GM19463 (cell line): ENCODE data around the gene VPS35L.

ENCODE experiments used
- ATAC-seq: cut with Tn5 transposase; IDR thresholded peaks from one replicate; pipeline ENCODE4 v1.9.1; 2021; ENCODE audit warnings: mild to moderate bottlenecking, moderate library complexity; ENCODE audit not compliant: unreplicated experiment

VPS35L gene

DNA sequence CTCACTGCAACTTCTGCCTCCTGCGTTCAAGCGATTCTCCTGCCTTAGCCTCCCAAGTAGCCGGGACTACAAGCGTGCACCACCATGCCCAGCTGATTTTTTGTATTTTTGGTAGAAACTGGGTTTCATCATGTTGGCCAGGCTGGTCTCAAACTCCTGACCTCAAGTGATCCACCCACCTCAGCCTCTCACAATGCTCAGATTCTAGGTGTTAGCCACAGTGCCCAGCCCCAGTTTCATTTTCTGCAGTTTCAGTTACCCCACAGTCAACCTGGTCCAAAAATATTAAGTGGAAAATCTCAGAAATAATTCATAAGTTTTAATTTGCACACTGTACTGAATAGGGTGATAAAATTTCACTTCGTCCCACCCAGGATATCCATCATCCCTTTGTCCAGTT is 133.8 kb downstream of the VPS35L start:
- no peak for ATAC-seq

DNA sequence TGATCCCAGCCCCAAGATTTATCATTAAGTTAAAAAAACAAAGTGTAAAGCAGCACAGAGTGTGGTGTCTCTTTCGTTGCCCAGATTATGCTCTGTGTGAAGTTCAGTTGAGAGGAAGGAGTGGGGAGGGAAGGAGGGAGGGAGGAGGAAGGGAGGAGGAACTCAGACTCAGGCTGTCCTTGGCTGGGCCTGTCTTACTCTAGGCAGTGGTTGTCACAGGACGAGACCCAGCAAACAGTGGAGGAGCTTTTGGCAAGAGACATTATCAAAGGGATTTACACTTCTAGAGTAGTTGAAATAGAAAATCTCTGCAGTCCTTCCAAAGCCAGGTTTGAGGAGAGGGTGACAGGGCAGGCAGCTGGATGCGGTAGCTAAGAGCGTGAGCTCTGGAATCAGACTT is 134.7 kb downstream of the VPS35L start:
- no peak for ATAC-seq

DNA sequence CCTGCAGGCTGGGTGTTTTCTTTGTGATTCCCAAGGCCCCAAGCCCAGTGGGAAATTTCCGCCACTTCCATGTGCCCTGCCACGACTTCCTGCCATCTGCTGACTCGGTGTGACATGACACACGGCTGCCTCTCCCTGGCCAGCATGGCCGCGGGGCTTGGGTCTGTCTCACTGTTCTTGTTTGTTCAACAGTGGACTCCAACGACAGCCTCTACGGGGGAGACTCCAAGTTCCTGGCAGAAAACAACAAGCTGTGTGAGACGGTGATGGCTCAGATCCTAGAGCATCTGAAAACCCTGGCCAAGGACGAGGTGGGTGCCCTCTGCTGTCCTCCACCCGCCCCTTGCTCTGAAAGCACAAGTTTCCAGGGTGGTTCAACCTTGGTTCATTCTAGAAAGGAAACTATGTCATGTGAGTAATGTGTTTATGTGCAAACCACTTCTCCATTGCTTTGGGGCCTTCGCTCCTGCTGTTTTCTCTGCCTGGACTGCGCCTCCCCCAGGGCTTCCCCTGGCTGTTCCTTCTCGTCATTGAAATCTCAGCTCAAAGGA is 135.7 kb downstream of the VPS35L start:
- ATAC-seq: no peak

DNA sequence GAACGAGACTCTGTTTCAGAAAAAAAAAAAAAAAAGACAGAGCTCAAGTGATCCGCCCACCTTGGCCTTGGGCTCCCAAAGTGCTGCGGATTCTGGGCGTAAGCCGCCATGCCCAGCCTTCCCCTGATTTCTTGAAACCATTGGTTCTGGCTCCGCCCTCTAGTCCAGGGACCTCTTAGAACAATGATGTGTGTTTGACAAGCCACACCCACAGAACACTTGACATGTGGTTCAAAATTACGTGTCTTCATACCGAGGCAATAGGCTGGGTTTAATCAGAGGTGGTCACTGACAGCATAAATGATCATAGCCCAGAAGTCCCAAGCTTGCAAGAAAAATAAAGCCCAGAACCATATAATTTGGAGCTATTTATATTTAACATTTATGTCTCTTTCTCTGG is 139.5 kb downstream of the VPS35L start:
- no peak for ATAC-seq

DNA sequence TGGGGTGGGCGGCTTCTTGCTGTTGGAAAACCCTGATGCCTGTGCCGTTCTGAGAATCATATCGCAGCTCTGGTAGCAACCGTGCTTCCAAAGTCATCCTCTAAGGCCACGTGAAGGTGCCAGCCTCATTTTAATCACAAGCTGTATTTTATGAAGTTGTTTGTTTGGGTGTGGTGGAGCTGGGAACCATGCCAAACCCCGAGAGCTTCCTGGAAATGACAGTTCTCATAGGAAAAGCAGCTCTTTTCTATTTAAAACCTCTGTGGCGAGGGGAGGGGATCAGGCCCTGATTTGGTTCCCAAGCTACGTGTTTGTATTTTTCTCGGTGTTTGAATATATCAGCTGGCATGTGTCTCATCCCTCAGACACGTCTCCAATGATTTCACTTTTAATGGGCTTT is 140.8 kb downstream of the VPS35L start:
- no peak for ATAC-seq

DNA sequence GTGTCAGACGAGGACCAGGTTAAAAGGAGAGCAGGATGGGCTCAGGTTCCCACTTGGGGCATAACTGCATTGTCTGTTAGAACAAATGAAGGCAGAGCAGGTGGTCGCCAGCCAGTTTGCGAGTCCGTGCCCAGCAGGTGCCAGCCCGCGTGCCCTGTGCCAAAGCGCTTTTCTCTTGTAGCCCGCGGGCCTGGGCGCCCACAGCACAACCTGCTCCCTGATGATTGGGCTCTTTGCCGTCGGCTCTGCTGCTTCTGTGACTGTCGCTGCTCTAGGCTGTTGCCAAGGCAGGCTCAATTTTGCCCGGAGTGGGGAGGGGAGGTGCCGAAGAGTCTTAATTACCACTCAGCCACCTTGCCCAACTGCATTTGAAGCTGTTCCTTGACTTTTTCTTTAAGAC is 141.5 kb downstream of the VPS35L start:
- ATAC-seq: no peak

DNA sequence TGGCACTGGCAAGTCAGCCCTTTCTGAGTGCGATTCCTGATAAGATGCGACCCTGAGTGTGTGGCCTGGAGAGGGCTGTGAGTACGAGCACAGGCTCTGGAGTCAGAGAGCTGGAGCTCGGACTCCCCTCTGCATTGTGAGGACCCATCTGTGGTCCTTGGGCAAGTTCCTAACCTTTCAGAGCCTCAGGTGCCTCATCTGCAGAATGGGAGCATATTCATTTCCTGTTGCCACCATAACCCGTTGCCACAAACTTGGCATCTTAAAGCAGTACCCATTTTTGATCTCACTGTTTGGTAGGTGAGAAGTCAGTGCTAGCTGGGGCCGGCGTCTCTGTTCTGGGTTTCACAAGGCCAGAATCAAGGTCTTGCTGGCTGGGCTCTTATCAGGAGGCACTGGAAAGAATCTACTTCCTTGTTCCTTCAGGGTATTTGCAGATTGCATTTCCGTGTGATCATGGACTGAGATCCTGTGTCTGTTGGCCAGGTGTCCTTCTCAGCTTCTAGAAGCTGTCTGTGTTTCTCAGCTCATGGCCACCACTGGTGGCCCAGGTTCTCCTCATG is 142.3 kb downstream of the VPS35L start:
- ATAC-seq: no peak

DNA sequence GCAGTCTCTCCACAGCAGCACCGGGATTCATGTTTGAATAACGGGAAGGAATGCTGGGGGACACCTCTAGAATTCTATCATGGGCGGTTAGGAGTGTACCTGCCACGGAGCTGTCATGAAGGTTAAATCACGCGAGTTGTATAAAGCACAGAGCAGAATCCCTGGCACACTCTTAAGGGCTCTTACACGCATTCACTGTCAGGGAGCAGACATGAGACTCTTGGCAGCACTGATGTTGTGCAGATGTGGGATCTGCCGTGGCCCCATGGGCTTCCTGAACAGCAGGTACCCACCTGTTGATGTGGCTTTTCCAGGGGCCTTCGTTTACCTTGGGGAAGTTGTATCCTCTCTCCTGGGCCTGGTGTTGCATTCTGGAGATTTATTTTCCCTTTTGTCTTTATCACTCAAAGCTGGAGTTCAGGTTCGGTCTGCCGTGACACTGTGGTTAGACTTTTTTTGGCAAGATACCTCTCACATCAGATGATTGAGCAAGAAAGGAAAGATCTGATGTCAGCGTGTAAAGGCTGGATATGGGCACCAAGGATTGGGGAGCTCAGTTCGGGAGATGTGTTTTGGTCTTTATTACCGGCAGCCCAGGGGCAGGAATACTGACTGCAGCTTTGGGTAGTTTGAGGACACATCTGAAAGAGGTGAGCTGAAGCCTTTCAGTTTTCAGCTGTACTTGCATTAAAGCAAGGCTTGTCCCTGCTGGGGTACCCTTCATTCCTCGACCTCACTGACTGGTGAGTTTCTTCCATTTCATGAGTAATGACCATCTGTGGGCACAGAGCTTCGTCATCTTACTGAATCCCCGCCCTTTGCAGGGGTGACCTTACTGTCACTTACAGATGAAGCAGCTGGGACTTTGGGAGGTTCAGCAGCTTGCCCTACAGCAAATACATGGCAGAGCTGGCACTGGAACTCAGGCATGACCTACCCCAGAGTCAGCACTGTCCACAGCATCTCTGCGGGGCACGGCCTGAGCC is 143.3 kb downstream of the VPS35L start:
- ATAC-seq: no peak

DNA sequence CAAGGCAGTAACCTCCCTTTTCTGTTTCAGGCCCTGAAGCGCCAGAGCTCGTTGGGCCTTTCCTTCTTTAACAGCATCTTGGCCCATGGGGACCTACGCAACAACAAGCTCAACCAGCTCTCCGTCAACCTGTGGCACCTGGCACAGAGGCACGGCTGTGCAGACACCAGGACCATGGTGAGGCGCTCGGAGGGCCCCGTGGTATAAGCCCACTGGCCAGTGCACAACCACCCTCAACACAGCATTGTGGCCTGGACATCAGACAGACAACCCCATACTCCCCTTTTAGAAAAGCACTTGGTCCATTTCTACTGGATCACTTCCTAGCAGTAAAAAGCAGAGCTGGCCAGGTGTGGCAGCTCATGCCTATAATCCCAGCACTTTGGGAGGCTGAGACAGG is 144.0 kb downstream of the VPS35L start:
- ATAC-seq: no peak

DNA sequence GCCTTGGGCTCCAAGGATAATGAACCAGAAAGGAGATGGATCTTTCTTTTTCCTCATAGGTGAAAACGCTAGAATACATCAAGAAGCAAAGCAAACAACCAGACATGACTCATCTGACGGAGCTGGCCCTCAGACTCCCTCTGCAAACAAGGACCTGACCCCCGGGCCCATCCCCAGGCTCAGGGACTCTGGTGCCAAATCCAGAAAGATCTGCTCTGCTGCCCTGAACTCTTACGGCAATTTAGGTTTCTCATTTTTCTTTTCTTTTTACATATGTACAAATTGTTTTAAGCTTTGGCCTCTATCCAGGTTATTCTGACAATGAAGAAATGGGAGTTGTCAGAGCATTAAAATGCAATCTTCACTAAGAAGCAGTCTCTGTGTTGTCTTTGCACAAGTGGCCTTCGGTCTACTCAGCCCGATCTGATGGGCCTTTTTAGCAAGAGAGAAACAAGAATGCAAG is 144.8 kb downstream of the VPS35L start:
- no peak for ATAC-seq

DNA sequence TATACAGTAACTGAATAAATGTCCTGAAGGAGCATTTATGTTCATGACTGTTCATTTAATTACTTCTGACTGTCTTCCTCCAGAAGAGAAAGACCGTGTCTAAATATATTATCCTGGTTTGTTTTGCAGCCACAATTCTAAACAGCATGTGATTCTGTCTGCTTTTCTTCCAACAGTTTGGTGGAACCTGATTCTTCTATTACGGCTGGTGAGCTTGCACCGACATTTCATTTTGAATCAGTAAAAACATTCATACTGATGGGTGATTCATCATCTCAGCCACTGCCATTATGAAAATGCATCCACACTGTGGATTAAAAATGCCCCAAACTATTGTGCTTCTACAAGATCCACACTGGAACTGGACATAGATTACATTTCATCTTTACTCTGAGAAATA is 145.6 kb downstream of the VPS35L start:
- no peak for ATAC-seq

DNA sequence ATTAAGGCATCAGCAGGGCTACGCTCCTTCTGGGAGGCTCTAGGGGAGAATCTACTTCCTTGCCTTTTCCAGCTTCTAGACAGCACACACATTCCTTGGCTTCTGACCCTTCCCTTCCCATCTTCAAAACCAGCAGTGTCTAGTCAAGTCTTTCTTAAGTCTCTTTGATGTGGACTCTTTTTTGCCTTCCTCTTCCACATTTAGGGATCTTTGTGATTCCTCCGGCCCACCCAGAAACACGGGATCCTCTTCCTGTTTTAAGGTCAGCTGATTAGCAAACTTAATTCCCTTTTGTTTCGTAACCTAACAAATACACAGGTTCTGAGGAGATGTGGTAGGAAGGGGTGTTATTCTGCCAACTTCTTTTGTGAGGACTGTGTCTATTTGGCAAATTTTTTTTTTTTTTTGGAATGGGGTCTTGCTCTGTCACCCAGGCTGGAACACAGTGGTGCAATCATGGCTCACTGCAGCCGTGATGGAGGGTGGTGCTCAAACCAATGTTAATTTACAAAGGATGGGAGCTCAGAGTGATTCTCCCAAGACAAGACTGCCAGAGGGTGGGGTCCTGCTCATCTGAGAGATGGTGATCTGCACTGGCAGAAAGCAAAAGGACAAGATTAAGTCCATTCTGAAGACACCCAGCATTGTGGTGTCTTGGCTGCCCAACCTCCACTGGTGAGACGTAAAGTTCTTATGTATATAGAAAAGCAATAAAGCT is 147.8 kb downstream of the VPS35L start:
- no peak for ATAC-seq

DNA sequence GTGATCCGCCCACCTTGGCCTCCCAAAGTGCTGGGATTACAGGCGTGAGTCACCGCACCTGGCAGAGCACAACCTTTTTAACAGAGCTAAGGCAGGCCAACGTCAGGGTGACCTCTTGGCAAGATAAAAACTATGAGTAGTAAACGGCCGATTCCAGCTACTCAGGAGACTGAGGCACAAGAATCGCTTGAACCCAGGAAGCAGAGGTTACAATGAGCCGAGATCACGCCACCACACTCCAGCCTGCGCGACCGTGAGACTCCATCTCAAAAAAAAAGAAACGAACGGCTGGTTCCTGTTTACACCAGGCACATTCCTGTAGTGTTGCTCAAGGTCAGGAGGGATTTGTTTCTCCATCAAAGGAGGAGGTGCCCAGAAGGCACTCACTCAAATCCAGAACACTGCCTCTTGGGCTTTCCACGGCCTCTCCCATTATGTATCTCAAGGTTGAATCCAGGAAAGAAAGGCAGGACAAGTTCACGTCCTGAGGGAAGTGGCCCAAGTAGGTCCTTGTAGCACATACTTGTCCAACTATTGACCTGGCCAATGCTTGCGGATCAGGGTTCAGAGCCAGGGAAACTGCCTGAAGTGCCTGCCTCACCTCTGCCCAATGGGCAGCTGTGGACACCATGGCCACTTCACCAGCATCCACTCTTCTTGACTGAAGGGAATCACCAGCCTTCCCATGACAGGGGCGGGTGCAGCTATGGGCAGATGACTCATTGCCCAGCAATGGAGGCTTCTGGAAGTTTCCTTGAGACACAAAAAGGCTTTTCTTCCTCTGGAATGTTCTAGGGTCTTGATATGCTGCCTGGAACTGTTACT is 149.0 kb downstream of the VPS35L start:
- no peak for ATAC-seq

DNA sequence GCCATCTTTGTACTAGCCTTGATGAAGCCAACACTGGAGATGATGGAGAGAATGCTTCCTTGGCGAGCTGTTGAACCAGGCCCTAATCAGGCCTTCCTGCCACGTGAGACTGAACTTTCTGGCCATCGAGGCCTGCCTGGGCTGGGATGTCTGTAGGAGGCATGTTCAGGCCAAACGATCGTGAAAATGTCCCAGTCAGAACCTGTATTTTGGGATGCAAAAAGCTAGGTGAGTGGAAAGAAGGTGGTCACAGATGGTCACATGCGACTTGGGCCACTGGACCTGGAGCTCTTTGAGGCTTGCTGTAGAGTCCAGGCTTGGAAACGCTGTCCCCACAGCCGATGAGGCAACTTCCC is 149.6 kb downstream of the VPS35L start:
- no peak for ATAC-seq

DNA sequence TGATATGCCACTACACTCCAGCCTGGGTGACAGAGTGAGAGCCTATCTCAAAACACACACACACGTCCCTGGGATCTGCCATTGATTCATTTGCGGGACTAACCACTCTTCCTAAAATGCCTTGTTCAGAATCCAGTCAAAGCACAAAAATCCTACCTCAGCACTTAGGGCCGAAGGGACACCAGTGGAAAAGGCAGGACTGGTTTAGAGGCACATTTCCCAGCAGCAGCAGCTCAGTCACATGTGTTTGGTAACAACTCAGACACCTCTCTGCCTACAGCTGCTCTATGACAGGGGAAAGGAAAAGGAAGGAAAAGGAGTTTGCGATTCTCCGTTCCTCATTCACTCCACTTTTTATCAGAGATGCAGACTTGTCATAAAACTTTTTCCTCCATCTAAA is 150.3 kb downstream of the VPS35L start:
- no peak for ATAC-seq

DNA sequence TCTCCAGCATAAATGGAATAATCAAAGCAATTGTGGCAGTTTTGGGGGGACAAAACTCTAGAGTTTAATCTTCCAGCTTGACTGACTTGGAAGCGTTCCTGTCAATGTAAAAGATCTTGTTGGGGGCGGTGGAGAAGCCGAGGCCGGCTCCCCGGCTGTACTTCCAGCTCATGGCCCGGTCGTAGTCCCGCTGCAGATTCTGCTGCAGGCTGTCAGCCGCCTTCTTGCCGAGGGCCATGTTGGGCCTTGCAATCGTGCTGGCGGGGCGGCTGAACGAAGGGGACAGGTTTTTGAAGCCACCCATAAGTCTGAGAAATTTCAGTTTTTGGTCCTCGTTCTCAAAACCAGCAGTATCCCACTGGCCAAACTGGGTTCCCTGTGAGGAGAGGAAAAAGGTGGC is 151.3 kb downstream of the VPS35L start:
- ATAC-seq: no peak

DNA sequence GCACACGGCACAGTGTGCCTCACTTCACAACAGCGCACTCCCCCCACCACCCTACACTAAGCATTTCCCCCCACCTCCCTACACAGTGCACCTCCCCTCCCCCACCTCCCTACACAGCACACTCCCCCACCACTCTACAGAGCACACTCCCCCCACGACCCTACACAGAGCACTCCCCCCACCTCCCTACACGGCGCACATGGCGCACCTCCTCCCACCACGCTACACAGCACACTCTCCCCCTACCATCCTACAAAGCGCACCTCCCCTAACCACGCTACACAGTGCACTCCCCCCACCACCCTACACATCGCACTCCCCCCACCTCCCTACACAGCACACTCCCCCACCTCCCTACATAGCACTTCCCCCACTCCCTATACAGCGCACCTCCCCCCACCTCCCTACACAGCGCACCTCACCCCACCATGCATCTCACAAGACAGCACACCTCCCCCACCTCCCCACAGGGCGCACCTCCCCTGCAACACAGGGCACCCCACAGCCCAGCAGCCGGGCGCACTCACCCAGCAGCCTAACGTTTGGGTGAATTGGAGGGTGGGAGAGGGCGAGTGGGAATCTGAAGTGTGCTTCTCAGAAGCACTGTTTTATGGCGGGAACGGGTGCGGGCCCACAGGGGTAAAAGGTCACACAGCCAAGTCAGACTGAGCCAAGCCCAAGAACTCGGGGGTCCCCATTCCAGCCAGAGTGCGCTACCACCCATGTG is 152.2 kb downstream of the VPS35L start:
- ATAC-seq: no peak

DNA sequence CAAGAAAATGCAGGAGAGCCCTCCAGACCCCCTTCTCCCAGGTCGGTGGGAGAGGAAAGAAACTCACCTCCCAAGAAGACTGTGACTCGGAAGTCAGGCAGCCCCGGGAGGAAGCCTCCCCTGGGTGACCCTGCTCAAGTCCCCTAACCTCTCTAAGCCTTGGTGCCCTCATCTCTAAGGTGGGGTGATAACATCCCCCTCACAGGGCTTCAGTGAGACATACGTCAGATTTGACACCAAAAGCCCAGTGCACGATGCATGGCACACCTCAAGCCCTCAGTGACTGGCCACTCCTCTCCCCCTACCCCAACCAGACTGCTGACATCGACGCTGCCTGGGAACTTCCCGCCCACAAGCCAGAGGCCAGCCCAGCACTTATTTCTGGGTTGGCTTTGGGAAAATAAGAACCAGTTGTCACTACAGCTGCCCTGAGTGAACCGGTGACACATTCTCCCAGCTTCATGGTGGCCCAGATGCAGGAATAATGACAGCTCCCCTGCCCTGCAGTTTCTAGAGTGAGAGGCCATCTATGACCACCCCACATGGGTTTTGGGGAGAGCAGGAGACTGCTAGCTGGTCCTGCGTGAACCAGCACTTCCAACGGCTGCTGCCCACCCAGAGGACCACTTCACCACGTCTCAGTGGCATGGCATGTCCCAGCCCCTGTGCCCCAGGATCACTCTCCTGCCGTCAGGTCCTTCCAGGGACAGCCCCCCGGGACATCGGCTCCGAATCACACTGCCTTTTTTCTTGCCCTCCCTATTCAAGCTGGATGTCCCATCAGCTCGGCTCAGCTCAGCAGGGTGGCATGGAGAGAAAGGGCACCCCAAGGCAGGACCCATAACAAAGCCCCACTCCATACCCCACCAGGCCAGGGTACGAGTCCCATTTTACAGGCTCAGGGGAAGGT is 153.0 kb downstream of the VPS35L start:
- ATAC-seq: no peak
